ENCODE results near the gene MEIS2.

DNA sequence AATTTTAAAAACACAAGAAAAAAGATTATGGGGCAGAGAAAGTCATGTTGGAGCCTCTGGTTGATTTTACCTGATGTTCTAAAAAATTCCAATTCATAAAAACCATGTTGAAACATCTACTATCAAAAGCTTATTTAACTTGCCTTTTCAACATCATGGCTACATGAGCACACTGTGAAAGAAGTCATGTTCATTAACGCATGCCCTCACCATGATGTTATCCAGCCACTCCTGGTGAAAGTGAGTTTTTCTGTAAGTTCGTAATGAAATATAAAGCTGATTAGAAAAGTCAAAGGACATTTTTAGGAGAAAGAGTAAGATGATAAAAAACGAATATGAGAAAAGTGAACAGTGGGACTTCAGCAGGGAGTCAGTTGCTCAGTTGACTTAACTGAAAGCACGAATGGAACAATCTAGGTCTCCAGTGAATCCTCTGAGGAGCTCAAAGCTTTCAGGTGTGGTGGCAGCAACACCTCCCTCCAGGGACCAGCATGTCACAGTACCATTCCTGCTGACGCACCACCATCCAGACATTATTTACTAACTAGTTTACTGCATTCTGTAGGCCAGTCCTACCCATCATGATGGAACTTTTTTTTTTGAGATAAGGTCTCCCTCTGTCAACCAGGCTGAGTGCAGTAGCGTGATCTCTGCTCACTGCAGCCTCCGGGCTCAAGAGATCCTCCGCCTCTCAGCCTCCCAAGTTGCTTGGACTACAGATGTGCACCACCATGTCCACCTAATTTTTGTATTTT, 95.2 kb downstream of the MEIS2 start:
- TF ChIP-seq CTCF (conservative IDR thresholded peaks at IDR 0.05 in 1 of 2, IDR thresholded peaks at IDR 0.05 in 1 of 2; ENCODE audit: extremely low read depth in 1 of 2, insufficient read depth in 1 of 2, low read depth in 1 of 2, low read length in 2 of 2) (no peak), EZH2 (IDR thresholded peaks at IDR 0.05; ENCODE audit: borderline replicate concordance, low read length) (no peak)
